Measurements from ENCODE around the gene CDR2L.

- no peak for TF ChIP-seq EZH2 (optimal IDR thresholded peaks at IDR 0.05; ENCODE audit: low read depth, low read length)
- TF ChIP-seq, protein P1, sequence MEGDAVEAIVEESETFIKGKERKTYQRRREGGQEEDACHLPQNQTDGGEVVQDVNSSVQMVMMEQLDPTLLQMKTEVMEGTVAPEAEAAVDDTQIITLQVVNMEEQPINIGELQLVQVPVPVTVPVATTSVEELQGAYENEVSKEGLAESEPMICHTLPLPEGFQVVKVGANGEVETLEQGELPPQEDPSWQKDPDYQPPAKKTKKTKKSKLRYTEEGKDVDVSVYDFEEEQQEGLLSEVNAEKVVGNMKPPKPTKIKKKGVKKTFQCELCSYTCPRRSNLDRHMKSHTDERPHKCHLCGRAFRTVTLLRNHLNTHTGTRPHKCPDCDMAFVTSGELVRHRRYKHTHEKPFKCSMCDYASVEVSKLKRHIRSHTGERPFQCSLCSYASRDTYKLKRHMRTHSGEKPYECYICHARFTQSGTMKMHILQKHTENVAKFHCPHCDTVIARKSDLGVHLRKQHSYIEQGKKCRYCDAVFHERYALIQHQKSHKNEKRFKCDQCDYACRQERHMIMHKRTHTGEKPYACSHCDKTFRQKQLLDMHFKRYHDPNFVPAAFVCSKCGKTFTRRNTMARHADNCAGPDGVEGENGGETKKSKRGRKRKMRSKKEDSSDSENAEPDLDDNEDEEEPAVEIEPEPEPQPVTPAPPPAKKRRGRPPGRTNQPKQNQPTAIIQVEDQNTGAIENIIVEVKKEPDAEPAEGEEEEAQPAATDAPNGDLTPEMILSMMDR (IDR thresholded peaks at IDR 0.05; ENCODE audit: low read length) = no peak
- TF ChIP-seq EZH2phosphoT487 (IDR thresholded peaks at IDR 0.05; ENCODE audit: low read length) = no peak
These were observed 9.6 kb upstream of the CDR2L start for GRCh38 chr17:74977802-74978201.
